H9 (cell line): ENCODE measurements around the gene ACOXL. TPM values are rescaled to one million over a fixed set of nuclear protein-coding genes. Genes with fewer than 3 reads are reported as not detected.

Source experiments
- DNase-seq: peaks from one replicate; pipeline ENCODE4 v3.0.0-alpha.2; 2017
- H2AFZ ChIP-seq: one replicate; pipeline ENCODE4 v1.6.1; 2013; ENCODE audit warnings: mild to moderate bottlenecking, low read length, control low read depth, moderate library complexity
- H2AK5ac ChIP-seq: 2 replicates; pipeline ENCODE4 v1.6.1; 2013; ENCODE audit warnings: low read length, control low read depth, mixed read lengths; ENCODE audit not compliant: insufficient read length
- H2BK120ac ChIP-seq: one replicate; pipeline ENCODE4 v1.6.1; 2013; ENCODE audit warnings: low read depth, mild to moderate bottlenecking, low read length, control low read depth, inconsistent platforms; ENCODE audit not compliant: poor library complexity, severe bottlenecking
- H2BK12ac ChIP-seq: 2 replicates; pipeline ENCODE4 v1.6.1; 2013; ENCODE audit warnings: low read length, control low read depth, mixed read lengths, low read depth; ENCODE audit not compliant: insufficient read length
- H2BK15ac ChIP-seq: 2 replicates; pipeline ENCODE4 v1.6.1; 2013; ENCODE audit warnings: low read depth, low read length, control low read depth
- H2BK20ac ChIP-seq: one replicate; pipeline ENCODE4 v1.6.1; 2013; ENCODE audit warnings: low read depth, mild to moderate bottlenecking, low read length, control low read depth, inconsistent platforms; ENCODE audit not compliant: poor library complexity, severe bottlenecking
- H2BK5ac ChIP-seq: 2 replicates; pipeline ENCODE4 v1.6.1; 2013; ENCODE audit warnings: low read length, control low read depth, mixed read lengths; ENCODE audit not compliant: insufficient read length
- H3K14ac ChIP-seq: 2 replicates; pipeline ENCODE4 v1.6.1; 2013; ENCODE audit warnings: low read length, control low read depth; ENCODE audit not compliant: insufficient read depth
- H3K18ac ChIP-seq: 2 replicates; pipeline ENCODE4 v1.6.1; 2013; ENCODE audit warnings: low read depth, mild to moderate bottlenecking, mixed read lengths, low read length, control low read depth; ENCODE audit not compliant: insufficient read length
- H3K23ac ChIP-seq: 2 replicates; pipeline ENCODE4 v1.6.1; 2013; ENCODE audit warnings: low read length, control low read depth, mixed read lengths, low read depth; ENCODE audit not compliant: insufficient read length
- H3K23me2 ChIP-seq: 2 replicates; pipeline ENCODE4 v1.6.1; 2013; ENCODE audit warnings: low read depth, mild to moderate bottlenecking, mixed read lengths, low read length, control low read depth; ENCODE audit not compliant: insufficient read length, poor library complexity, severe bottlenecking
- H3K27ac ChIP-seq: 2 replicates; pipeline ENCODE4 v1.5.1; 2013; ENCODE audit warnings: low read length, control low read depth, mixed read lengths, low read depth; ENCODE audit not compliant: insufficient read length
- H3K27me3 ChIP-seq: 2 replicates; pipeline ENCODE4 v1.6.1; 2013; ENCODE audit warnings: low read length, control low read depth, inconsistent platforms; ENCODE audit not compliant: insufficient read depth
- H3K4ac ChIP-seq: 2 replicates; pipeline ENCODE4 v1.6.1; 2013; ENCODE audit warnings: low read depth, mild to moderate bottlenecking, control low read depth, inconsistent platforms, low read length, moderate library complexity
- H3K4me1 ChIP-seq: 2 replicates; pipeline ENCODE4 v1.6.1; 2013; ENCODE audit warnings: low read length, control low read depth, inconsistent platforms; ENCODE audit not compliant: insufficient read depth
- H3K4me2 ChIP-seq: 2 replicates; pipeline ENCODE4 v1.6.1; 2013; ENCODE audit warnings: low read length, control low read depth, mixed read lengths; ENCODE audit not compliant: insufficient read length, insufficient read depth
- H3K56ac ChIP-seq: 2 replicates; pipeline ENCODE4 v1.6.1; 2013; ENCODE audit warnings: low read depth, mild to moderate bottlenecking, mixed read lengths, low read length, control low read depth; ENCODE audit not compliant: insufficient read length
- H3K79me1 ChIP-seq: 2 replicates; pipeline ENCODE4 v1.6.1; 2013; ENCODE audit warnings: low read depth, mild to moderate bottlenecking, moderate library complexity, low read length, control low read depth, inconsistent platforms; ENCODE audit not compliant: insufficient read depth, poor library complexity, severe bottlenecking
- H3K79me2 ChIP-seq: 2 replicates; pipeline ENCODE4 v1.6.1; 2013; ENCODE audit warnings: low read length, control low read depth, inconsistent platforms; ENCODE audit not compliant: insufficient read depth
- H3K9ac ChIP-seq: 2 replicates; pipeline ENCODE4 v1.6.1; 2013; ENCODE audit warnings: low read length, control low read depth, mixed read lengths; ENCODE audit not compliant: insufficient read length; ENCODE audit errors: extremely low read depth
- H3K9me3 ChIP-seq: one replicate; pipeline ENCODE4 v1.6.1; 2013; ENCODE audit warnings: low read depth, low read length, inconsistent platforms; ENCODE audit not compliant: control insufficient read depth
- H3T11ph ChIP-seq: one replicate; pipeline ENCODE4 v1.6.1; 2013; ENCODE audit warnings: mild to moderate bottlenecking, low read length, control low read depth, inconsistent platforms
- H4K20me1 ChIP-seq: one replicate; pipeline ENCODE4 v1.6.1; 2013; ENCODE audit not compliant: control insufficient read depth, insufficient read length, insufficient read depth
- H4K5ac ChIP-seq: 2 replicates; pipeline ENCODE4 v1.6.1; 2013; ENCODE audit warnings: low read depth, mild to moderate bottlenecking, mixed read lengths, low read length, control low read depth; ENCODE audit not compliant: insufficient read length
- H4K8ac ChIP-seq: replicated peaks from 2 replicates; pipeline ENCODE4 v1.6.1; 2013; ENCODE audit warnings: low read length, control low read depth, mixed read lengths, low read depth; ENCODE audit not compliant: insufficient read length
- H4K91ac ChIP-seq: 2 replicates; pipeline ENCODE4 v1.6.1; 2013; ENCODE audit warnings: low read depth, mild to moderate bottlenecking, moderate library complexity, mixed read lengths, low read length, control low read depth; ENCODE audit not compliant: insufficient read length
- H3K27ac Mint-ChIP-seq, 3 experiments: 2 replicates in 2 of 3; 3 replicates in 1 of 3; pipeline ENCODE4 v1.8.0; 2020 to 2021; ENCODE audit warnings: mixed read lengths in 3 of 3, mild to moderate bottlenecking in 1 of 3, moderate library complexity in 1 of 3
- H3K27me3 Mint-ChIP-seq: 2 replicates; pipeline ENCODE4 v1.8.0; 2021; ENCODE audit warnings: low read depth, mild to moderate bottlenecking, moderate library complexity, mixed read lengths
- H3K36me3 Mint-ChIP-seq, 3 experiments: 2 replicates in 2 of 3; 3 replicates in 1 of 3; pipeline ENCODE4 v1.8.0; 2020 to 2021; ENCODE audit warnings: low read depth in 3 of 3, mixed read lengths in 3 of 3; ENCODE audit not compliant: insufficient read depth in 1 of 3
- H3K4me1 Mint-ChIP-seq, 2 experiments: 2 replicates each; pipeline ENCODE4 v1.8.0; 2020; ENCODE audit warnings: mixed read lengths in 2 of 2
- H3K4me3 Mint-ChIP-seq, 2 experiments: 2 replicates in 1 of 2; 3 replicates in 1 of 2; pipeline ENCODE4 v1.8.0; 2020 to 2021; ENCODE audit warnings: mild to moderate bottlenecking in 2 of 2, mixed read lengths in 2 of 2, moderate library complexity in 1 of 2
- H3K9me3 Mint-ChIP-seq, 2 experiments: 2 replicates in 1 of 2; 3 replicates in 1 of 2; pipeline ENCODE4 v1.8.0; 2020; ENCODE audit warnings: mild to moderate bottlenecking in 2 of 2, mixed read lengths in 2 of 2, moderate library complexity in 1 of 2
- whole genome bisulfite sequencing: extraction: QIAGEN DNeasy Blood & Tissue Kit; methylation state at CpG from one replicate; pipeline ENCODE4 v1.1.7; 2013; ENCODE audit warnings: missing lambda C conversion rate, low lambda C conversion rate, mixed read lengths; ENCODE audit not compliant: insufficient read length; ENCODE audit errors: extremely low coverage; 5-methylcytosine and 5-hydroxymethylcytosine counted together
- total RNA-seq: library from RNA; stranded (reverse); gene quantifications from 2 replicates; pipeline ENCODE4 v1.2.1, GENCODE V29; 2021
- TF ChIP-seq, protein P1 (sequence below): fragments of 200-600 bp; sonication (generic); conservative IDR thresholded peaks from 3 replicates; pipeline ENCODE4 v1.8.0; 2021; ENCODE audit warnings: antibody characterized with exemption, mild to moderate bottlenecking

ACOXL gene
- total RNA-seq, 1 experiment from 2014 or later = 37.6 TPM

DNA sequence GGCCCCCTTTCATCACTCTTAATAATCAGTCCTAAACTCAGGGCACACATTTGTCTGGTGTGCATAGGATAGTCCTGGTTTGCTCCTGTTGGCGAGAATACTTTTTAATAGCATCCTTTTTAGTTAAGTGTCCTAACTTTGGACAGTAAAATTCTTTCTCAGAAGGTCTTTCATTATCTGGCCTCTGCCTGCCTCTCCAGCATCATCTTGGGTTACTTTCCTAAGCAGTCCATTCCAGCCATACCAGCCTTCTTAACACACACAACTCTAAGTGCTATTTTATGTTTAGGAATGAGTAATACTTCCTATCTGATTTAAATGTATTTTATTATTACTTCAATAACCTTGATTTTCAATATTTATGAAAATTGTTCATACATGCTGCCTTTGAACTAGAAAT, 151.0 kb downstream of the ACOXL start:
- Histone ChIP-seq H4K8ac (no peak overlapping the region), H3K56ac (no peak overlapping the region)

More for the DNA sequence above, 151.0 kb downstream of the ACOXL start:
- no peaks in the 10 kb centered on the region for H3K79me1 ChIP-seq
- H2BK120ac ChIP-seq = no peak overlapping the region
- no peak overlapping the region for H2AK5ac ChIP-seq
- TF ChIP-seq, protein P1, sequence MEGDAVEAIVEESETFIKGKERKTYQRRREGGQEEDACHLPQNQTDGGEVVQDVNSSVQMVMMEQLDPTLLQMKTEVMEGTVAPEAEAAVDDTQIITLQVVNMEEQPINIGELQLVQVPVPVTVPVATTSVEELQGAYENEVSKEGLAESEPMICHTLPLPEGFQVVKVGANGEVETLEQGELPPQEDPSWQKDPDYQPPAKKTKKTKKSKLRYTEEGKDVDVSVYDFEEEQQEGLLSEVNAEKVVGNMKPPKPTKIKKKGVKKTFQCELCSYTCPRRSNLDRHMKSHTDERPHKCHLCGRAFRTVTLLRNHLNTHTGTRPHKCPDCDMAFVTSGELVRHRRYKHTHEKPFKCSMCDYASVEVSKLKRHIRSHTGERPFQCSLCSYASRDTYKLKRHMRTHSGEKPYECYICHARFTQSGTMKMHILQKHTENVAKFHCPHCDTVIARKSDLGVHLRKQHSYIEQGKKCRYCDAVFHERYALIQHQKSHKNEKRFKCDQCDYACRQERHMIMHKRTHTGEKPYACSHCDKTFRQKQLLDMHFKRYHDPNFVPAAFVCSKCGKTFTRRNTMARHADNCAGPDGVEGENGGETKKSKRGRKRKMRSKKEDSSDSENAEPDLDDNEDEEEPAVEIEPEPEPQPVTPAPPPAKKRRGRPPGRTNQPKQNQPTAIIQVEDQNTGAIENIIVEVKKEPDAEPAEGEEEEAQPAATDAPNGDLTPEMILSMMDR = no peak
- H3K79me2 ChIP-seq = no peaks in the 10 kb centered on the region
- H3K4ac ChIP-seq = no peak overlapping the region
- no peak overlapping the region for H2AFZ ChIP-seq
- H3K27me3 ChIP-seq = no peaks in the 10 kb centered on the region
- H3K4me3 Mint-ChIP-seq = no peak overlapping the region
- no peak overlapping the region for H3K18ac ChIP-seq
- no peak overlapping the region for H2BK20ac ChIP-seq
- no peak overlapping the region for H2BK15ac ChIP-seq
- H3K27me3 Mint-ChIP-seq = no peaks in the 10 kb centered on the region
- H3K9me3 Mint-ChIP-seq = peaks cover 3 to 6% of the 10 kb centered on the region in 2 experiments; a peak in 3 of 5 replicates
- H2BK5ac ChIP-seq = no peak overlapping the region
- H3K23me2 ChIP-seq = no peaks in the 10 kb centered on the region
- no peak overlapping the region for H3T11ph ChIP-seq
- no peak overlapping the region for H3K4me2 ChIP-seq
- H3K9ac ChIP-seq = no peak overlapping the region
- no peak for DNase-seq
- H2BK12ac ChIP-seq = no peak overlapping the region
- no peak overlapping the region for H4K91ac ChIP-seq
- peaks cover 0 to 7% of the 10 kb centered on the region in 2 experiments; a peak in 1 of 4 replicates for H3K4me1 Mint-ChIP-seq
- H3K27ac Mint-ChIP-seq = no peak overlapping the region
- H3K36me3 Mint-ChIP-seq = peaks cover 3 to 13% (median 11%) of the 10 kb centered on the region in 3 experiments; a peak in 5 of 7 replicates
- H4K20me1 ChIP-seq = no peaks in the 10 kb centered on the region
- H4K5ac ChIP-seq = no peak overlapping the region
- WGBS = no CpG with 5 or more reads among the region's 1 CpG
- H3K23ac ChIP-seq = no peak overlapping the region
- no peak overlapping the region for H3K27ac ChIP-seq
- H3K4me1 ChIP-seq = no peaks in the 10 kb centered on the region
- no peaks in the 10 kb centered on the region for H3K9me3 ChIP-seq
- H3K14ac ChIP-seq = no peak overlapping the region
